NCI-H1694 (cell line): ENCODE data around the gene INSL3.
A peak's percentile ranks its signal among the peaks of the same experiment; 100 is the strongest.
"Not testable (repeated sequence)": the region's sequence is repeated elsewhere in the genome, so short reads cannot be mapped to it uniquely, and the experiment has no call there.

Experiments used
- DNase-seq: peaks from one replicate; lab custom pipeline; 2025; lab: John Stamatoyannopoulos, UW

Gene INSL3

DNA sequence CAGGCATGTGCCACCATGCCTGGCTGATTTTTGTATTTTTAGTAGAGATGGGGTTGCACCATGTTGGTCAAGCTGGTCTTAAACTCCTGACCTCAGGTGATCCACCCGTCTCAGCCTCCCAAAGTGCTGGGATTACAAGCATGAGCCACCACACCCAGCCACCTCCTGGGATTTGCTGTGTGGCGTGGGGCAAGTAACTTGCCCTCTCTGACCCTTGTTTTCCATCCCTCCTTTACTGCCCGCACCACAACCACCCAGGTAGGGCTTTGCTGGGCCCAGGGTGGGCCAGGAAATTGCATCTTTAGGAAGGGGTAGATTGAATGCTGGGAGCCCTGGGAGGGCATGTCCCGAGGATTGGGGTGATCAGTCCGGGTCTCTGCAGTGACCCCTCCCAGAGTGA lies 37.6 kb downstream of the INSL3 start:
- not testable (repeated sequence) for DNase-seq

GRCh38 chr19:17780781-17781180 lies 40.5 kb downstream of the INSL3 start:
- DNase-seq: no peak

DNA sequence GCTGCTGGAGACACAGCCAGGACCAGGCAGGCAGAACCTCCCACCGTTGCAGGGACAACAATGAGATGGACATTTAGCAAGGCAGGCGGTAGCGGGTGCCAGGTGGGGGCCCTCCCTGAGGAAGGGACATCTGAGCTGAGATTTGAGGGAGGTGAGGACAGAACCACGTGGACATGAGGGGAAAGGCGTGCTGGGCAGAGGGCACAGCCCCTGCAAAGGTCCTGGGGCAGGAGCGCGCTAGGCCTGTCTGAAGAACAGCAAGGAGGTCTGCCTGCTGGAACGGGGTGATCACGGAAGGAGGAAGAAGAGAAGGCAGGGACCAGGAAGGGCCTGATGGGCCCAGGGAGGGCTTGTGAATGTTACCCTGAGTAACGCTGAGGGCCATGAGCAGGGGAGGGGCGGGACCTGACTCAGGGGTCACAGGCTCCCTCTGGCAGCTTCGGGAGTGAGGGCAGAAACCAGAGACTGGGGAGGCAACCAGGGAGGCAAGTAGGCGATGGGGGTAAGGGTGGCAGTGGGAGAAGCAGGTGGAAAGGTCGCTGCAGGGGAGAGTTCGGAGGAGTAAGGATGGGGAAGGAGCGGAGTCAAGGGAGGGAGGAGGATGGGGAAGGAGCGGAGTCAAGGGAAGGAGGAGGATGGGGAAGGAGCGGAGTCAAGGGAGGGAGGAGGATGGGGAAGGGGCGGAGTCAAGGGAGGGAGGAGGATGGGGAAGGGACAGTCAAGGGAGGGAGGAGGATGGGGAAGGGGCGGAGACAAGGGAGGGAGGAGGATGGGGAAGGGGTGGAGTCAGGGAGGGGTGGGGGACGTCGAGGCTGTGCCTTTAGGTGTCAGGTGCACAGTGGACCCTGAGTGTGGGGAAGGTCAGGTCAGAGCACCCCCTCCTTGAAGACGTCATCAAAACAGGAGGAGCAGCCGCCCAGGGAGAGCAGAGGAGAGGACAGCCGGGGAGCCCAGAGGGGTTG lies 42.1 kb downstream of the INSL3 start:
- no peak for DNase-seq

DNA sequence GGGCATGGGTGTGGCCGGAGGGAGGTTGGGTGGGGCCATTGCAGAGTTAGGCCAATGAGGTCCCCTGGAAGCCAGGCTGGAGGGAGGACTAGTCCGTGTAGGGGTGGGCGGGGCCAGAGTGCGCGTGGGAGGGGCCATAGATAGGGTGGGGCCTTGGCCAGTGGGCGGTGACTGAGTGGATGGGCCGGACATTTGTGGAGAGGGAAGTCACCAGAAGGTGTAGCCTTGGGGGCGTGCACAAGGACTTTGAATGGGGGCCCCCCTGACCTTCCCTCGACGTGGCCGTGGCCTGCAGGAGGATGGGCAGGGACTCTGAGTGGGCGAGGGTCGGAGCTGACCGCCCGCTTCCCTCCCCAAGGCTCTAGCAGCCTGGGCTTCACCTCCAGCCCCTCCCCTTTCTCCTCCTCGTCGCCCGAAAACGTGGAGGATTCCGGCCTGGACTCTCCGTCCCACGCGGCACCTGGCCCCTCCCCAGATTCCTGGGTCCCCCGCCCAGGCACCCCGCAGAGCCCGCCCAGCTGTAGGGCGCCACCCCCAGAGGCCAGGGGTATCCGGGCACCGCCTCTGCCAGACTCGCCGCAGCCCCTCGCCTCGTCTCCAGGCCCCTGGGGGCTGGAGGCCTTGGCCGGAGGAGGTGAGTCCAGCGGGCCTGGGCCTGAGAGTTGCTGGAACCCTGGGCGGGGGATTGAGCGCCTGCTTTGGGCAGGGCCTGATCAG lies 42.9 kb downstream of the INSL3 start:
- no peak for DNase-seq

DNA sequence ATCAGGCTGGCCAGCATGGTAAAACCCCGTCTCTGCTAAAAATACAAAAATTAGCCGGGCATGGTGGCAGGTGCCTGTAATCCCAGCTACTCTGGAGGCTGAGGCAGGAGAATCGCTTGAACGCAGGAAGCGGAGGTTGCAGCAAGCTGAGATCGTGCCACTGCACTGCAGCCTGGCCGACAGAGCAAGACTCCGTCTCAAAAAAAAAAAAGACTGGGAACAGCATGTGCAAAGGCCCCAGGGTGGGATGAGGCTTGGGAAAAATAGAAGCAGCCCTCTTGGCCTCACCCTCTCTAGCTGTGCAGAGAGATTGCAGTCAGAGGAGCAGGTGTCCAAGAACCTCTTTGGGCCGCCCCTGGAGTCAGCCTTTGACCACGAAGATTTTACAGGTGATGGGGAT lies 43.5 kb downstream of the INSL3 start:
- DNase-seq: not testable (repeated sequence)

GRCh38 chr19:17775991-17776803 lies 45.1 kb downstream of the INSL3 start:
- DNase-seq: no peak

- no peak for DNase-seq
Measured at GRCh38 chr19:17775245-17775927, 45.9 kb downstream of the INSL3 start.

GRCh38 chr19:17772172-17772571 lies 49.1 kb downstream of the INSL3 start:
- DNase-seq: no peak

- no peak for DNase-seq
Measured at GRCh38 chr19:17770613-17771012, 50.7 kb downstream of the INSL3 start.

DNA sequence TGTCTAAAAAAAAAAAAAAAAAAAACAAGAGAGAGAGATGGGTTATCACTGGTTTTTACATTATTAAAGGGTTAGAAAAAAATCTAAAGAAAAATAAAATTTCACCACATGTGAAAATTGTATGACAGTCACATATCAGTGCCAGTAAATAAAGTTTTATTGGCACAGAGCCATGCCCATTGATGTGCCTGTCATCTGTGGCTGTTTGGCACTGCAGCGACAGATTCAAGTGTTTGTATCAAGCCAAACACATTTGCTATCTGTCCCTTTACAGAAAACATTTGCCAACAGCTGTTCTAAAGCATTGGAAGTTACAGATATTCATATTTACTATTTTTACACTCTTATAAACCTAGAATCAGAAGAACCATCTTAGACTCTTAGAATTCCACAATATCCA lies 53.8 kb downstream of the INSL3 start:
- DNase-seq: peak; percentile 30

DNA sequence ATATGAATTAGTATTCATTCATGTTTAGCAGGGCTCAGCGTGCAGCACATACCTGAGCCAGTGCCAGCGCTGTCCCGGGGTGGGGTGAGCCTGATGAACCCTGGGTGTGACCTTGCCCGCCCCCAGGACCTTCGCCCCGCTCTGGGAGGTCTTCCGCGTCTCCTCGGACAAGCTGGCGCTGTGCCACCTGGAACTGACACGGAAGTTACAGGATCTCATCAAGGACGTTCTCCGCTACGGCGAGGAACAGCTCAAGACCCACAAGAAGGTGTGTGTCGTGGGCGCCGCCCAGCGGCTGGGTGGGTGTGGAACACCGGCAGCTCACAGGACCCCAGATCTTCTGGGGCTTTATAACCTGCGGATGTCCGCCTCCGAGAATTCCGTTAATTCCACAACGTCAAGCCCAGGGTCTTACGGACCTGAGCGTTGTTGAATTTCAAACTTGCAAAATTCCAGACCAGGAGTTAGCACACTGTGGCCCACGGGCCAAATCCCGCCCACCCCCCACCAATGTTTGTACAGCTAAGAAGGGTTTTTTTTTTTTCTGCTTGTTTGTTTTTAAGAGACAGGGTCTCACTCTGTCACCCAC lies 54.7 kb downstream of the INSL3 start:
- DNase-seq: peak; percentile 51
